Breast epithelium (tissue), 3 donors: ENCODE data around the gene SOST.

Source experiments
- POLR2AphosphoS5 ChIP-seq, 3 donors: sonication (generic); formaldehyde crosslinking; IDR thresholded peaks; one replicate each; pipeline ENCODE4 v1.6.1; 2017; ENCODE audit warnings: antibody characterized with exemption in 3 of 3
- TF ChIP-seq, protein P1 (sequence below), 3 donors: fragments of 450-650 bp; IDR thresholded peaks; one replicate each; pipeline ENCODE4 v1.5.1; 2016 to 2017; ENCODE audit warnings: antibody characterized with exemption in 3 of 3, mild to moderate bottlenecking in 3 of 3, moderate library complexity in 3 of 3

DNA sequence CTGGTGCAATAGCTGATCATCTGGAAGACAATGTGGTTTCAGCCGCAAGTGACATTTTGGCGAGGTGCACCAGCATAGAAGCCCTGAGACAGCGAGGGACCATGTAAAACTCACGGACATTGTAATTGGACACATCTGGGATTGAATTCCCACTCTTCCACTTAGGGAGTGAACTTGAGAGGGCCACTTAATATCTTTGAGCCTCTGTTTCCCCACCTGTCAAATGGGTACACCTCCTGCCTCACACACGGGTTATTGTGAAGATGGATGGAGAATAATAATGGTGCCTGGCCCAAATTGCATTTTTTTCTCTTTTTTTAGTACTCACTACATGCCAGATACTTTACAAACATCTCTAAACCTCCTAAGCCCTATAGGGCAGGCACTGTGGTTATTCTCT, 51.4 kb downstream of the SOST start:
- no peak for TF ChIP-seq POLR2AphosphoS5 (IDR thresholded peaks at IDR 0.05)
- TF ChIP-seq, protein P1, sequence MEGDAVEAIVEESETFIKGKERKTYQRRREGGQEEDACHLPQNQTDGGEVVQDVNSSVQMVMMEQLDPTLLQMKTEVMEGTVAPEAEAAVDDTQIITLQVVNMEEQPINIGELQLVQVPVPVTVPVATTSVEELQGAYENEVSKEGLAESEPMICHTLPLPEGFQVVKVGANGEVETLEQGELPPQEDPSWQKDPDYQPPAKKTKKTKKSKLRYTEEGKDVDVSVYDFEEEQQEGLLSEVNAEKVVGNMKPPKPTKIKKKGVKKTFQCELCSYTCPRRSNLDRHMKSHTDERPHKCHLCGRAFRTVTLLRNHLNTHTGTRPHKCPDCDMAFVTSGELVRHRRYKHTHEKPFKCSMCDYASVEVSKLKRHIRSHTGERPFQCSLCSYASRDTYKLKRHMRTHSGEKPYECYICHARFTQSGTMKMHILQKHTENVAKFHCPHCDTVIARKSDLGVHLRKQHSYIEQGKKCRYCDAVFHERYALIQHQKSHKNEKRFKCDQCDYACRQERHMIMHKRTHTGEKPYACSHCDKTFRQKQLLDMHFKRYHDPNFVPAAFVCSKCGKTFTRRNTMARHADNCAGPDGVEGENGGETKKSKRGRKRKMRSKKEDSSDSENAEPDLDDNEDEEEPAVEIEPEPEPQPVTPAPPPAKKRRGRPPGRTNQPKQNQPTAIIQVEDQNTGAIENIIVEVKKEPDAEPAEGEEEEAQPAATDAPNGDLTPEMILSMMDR (IDR thresholded peaks at IDR 0.05) = no peak
